ENCODE data around the gene ELMO1.
A peak's percentile ranks its signal among the peaks of the same experiment; 100 is the strongest.

The ELMO1 gene

DNA sequence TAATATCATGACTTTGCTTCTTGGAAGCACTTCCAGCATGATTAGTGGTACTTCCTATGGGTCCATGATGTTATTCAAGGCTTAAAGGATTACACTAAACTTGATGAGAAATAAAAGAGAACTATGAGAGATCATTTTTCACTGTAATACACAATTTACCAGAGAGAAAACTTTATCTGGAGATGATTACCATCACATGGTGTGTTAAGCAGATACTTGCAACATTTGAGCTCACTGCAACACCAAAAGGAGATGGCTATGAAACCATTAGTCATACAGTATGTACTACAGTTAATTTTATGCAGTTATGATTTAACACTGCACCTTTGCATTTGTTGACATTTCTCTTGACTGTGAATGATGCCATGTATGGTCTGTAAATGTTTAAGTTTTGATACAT is 413.0 kb downstream of the ELMO1 start:
- no peak for DNase-seq

GRCh38 chr7:37033141-37033540 is 415.5 kb downstream of the ELMO1 start:
- DNase-seq: no peak

GRCh38 chr7:37032258-37032601 is 416.4 kb downstream of the ELMO1 start:
- DNase-seq: no peak

- peak; percentile 96 to 98 for DNase-seq
Measured at GRCh38 chr7:37031571-37032257, 416.9 kb downstream of the ELMO1 start.

- no peak for DNase-seq
Measured at GRCh38 chr7:37028909-37029440, 419.7 kb downstream of the ELMO1 start.

DNA sequence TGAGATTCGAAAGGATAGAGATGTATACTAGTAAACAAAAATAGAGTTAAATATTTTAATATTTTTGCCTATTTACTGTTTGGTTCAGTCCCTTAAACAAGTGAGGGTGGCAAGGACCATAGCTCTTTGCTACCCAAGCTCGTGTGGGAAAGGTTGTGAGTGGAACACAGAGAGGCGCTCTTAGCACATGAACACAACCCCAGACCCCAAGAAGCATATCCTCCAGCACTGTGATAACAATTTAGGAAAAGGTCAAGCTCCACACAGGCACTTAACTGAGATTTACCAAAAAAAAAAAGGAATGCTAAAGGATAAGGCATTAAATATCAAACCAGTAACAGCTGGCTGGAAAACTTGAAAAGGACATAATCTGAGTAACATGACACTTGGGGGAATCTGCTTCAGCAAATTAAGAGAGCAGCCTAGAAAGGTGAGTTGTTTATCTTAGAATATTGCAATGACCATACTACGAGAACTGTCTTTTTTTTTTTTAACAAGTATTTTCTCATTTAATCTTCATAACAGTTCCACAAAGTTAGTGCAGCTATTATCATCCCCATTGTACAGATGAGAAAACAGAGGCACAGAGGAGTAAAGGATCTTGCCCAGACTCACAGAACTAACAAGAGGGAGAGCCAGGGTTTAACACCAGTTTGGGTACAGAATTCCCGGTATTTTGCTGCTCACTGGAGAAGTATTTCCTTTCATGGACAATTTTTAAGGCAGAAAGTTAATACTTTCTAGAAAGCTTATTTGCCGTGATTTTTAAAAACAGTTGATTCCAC is 420.9 kb downstream of the ELMO1 start:
- DNase-seq: peak in 1 of 2 experiments; percentile 7

- DNase-seq: no peak
Measured at GRCh38 chr7:37027104-37027503, 421.6 kb downstream of the ELMO1 start.

DNA sequence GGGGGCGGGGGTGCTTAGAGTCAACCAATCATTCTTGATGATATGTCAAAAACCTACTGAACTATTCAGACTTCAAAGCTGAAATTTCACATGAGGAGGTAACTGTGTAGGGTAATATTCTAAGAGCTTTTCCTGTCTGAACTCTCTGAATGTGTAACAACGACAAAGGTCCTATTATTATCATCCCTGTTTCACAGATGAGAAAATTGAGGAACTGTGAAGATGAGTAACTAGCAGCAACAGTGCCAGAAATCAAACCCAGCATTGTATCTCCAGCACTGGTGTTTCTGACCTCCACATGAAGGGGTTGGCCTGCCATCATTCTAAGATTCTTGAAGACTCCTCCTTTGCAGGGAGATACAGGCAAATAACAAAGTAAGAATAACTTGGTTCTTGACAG is 429.7 kb downstream of the ELMO1 start:
- no peak for DNase-seq

DNA sequence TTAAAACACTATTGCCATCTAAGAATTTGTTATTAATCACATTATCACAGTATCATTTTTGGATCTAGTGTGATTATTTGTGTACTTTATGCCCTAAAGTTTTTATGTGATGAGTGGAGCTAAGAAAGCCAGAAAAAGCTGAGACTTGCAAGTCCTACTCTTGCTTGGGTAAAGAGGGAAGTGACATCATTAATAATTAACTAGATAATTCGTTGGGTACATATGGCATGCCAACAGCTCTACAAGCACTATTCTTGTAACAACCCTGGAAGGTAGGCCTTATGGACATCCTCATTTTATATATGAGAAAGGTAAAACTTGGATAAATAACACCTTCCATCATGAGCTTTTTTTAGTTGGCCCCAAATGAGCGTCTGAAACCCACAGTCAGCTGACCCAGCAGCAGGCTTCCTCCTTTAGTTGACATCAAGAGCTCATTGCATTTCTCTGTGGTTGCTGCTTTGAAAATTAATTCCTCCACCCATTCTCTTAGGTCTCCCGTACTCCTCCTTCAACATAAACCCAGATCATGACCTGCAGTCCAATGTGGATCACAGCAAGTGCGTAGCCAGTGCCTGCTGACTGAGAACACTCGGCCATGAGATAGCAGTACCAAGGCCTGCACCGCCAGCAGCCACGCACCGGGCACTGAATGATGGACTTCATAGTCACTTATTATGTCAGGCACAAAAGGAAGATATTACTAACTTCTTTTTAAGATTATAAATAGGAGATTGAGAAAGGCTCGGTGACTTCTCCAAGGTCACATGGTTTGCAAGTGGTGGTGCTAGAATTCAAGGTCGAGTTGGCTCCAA is 432.4 kb downstream of the ELMO1 start:
- DNase-seq: no peak

DNA sequence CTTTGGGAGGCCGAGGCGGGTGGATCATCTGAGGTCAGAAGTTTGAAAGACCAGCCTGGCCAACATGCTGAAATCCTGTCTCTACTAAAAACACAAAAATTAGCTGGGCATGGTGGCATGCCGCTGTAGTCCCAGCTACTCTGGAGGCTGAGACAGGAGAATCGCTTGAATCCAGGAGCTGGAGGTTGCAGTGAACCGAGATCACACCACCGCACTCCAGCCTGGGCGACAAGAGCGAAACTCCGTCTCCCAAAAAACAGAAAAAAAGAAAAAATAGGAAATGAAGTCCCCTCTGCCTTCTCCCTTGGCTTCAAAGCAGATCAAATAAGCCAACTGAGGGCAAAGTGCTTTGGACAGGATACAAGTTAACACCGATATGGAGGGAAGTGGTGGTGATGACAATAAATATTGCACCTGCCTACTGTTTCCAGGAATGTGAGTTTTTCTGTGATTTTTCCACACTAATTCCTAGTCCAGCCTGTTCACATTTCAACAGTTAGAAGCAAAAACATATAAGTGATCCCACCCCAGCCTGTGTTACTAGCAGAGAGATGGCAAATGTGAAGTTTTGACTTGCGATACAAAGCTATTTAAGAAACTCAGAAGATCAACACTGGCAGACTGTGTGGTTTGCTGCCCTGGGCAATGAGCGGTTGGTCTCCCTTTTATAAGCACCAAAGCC is 433.2 kb downstream of the ELMO1 start:
- DNase-seq: no peak

- no peak for DNase-seq
Measured at GRCh38 chr7:37013771-37014170, 434.9 kb downstream of the ELMO1 start.

- DNase-seq: no peak
Measured at GRCh38 chr7:37011151-37011890, 437.3 kb downstream of the ELMO1 start.

GRCh38 chr7:37009125-37009675 is 439.5 kb downstream of the ELMO1 start:
- no peak for DNase-seq

DNA sequence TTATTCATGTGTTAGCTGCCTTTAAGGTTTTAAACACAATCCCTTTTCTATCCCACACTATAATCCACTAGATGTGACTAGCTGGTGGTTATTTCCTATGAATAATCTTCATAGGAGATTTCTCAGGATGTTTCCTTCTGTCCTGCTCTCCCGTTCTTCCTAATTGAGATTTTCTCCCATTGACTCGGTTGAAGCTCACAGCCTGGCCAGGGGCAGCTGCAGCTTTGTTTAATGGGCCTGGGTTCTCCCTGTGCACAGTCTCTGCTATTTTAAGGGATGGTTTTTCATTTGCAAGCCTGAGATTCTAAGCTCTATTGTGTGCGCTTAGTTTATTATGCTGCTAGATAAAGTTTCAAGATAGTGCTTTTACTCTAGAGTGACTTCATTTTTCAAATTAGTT is 441.0 kb downstream of the ELMO1 start:
- no peak for DNase-seq

GRCh38 chr7:37007268-37007667 is 441.4 kb downstream of the ELMO1 start:
- no peak for DNase-seq

- DNase-seq: no peak
Measured at GRCh38 chr7:37006764-37007163, 441.9 kb downstream of the ELMO1 start.

DNA sequence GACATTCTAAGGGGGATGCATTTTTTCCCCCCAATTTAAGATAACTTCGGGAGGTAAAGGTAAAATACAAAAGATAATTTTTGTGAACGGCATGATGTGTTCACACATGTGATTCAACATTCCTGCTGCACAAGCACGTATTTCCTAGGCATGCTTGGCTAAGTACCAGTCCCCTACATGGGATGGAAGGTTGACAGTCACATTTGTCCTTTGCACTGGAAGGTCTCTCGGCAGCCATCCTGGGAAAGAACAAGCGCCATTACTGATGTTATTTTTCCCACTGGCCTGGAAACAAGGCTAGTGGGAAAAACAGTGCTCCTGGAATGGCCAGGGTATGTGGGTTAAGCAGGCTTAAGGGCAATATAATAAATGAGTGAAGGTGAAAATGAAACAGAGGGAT is 448.2 kb downstream of the ELMO1 start:
- no peak for DNase-seq

- DNase-seq: no peak
Measured at GRCh38 chr7:36999626-37000485, 448.8 kb downstream of the ELMO1 start.

GRCh38 chr7:36995776-36996175 is 452.9 kb downstream of the ELMO1 start:
- no peak for DNase-seq

DNA sequence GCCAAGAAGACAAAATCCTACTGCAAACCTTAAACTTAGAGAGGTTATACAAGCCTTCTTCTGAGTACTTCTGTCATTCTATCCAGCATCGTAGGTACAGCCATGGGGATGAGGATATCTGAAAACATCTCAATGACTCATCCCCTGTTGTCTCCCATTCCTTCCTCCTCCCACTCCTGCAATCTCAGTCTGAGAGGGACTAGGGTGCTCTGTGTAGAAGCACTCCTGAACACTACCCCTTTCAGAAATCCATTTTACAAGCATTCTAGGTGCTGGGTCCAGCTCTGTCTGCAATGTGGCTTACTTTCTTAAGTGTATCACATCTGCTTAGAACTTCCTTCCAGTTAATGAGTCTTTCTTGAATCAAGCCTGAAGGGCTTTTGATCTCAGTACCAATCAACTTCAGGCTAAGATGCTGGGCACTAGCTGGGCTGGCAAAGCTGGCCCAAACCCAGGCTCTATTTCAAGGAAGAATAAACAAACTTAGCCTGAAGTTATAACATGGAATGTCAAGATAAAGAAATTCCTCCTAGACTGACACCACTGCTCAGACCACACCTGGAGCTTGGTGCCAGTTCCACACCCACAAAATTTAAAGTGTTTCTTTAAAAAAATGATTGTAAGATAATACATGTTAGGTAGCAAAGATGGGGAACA is 454.1 kb downstream of the ELMO1 start:
- no peak for DNase-seq
